ENCODE data around the gene KRT3. TPM values are rescaled to one million over a fixed set of nuclear protein-coding genes. Genes with fewer than 3 reads are reported as not detected.

The KRT3 gene
- total and polyA plus RNA-seq, 10 donors, result not detected

- no peaks in the 10 kb centered on the region for H3K36me3 ChIP-seq
- WGBS, 5 donors, result 66 to 83% (median 69%) methylated on average over 9 to 19 of the region's 19 CpGs
- no peak for TF ChIP-seq CTCF (IDR thresholded peaks at IDR 0.05 in 8 of 11, conservative IDR thresholded peaks at IDR 0.05 in 3 of 11)
- no peak overlapping the region for H3K27ac ChIP-seq
- intact Hi-C loops (cut with DNase I; ENCODE audit: low total_unique reads), result no loop called here
- no peaks in the 10 kb centered on the region for H3K9me3 ChIP-seq
- H3K4me1 ChIP-seq, result peaks cover 0 to 9% (median 3%) of the 10 kb centered on the region in 6 donors
- H3K4me3 ChIP-seq, result no peak overlapping the region
- DNase-seq, result peak; percentile 65
- peaks cover 0 to 48% (median 17%) of the 10 kb centered on the region in 7 donors for H3K27me3 ChIP-seq (replicated peaks in 1 of 7)
These were observed 5.3 kb downstream of the KRT3 start for GRCh38 chr12:52790427-52791270.

GRCh38 chr12:52789637-52790426 is 6.1 kb downstream of the KRT3 start:
- Histone ChIP-seq H3K4me1 (peaks cover 0 to 9% (median 3%) of the 10 kb centered on the region in 6 donors), H3K9me3 (no peaks in the 10 kb centered on the region), H3K4me3 (no peak overlapping the region), H3K36me3 (no peaks in the 10 kb centered on the region), H3K27ac (no peak overlapping the region), H3K27me3 (replicated peaks in 1 of 7) (peaks cover 0 to 45% (median 17%) of the 10 kb centered on the region in 7 donors)
- WGBS, 5 donors, result 26 to 44% (median 30%) methylated on average over 24 to 50 of the region's 50 CpGs
- peak; percentile 66 for DNase-seq
- TF ChIP-seq POLR2AphosphoS5 (IDR thresholded peaks at IDR 0.05) (no peak), POLR2A (IDR thresholded peaks at IDR 0.05) (no peak), CTCF (IDR thresholded peaks at IDR 0.05 in 8 of 11, conservative IDR thresholded peaks at IDR 0.05 in 3 of 11) (no peak)
- intact Hi-C loops (cut with DNase I; ENCODE audit: low total_unique reads), result no loop called here

GRCh38 chr12:52788876-52789636 is 6.9 kb downstream of the KRT3 start:
- TF ChIP-seq POLR2A (IDR thresholded peaks at IDR 0.05), result no peak
- no peak for TF ChIP-seq CTCF (IDR thresholded peaks at IDR 0.05 in 8 of 11, conservative IDR thresholded peaks at IDR 0.05 in 3 of 11)
- TF ChIP-seq POLR2AphosphoS5 (IDR thresholded peaks at IDR 0.05), result no peak
- H3K36me3 ChIP-seq, result no peaks in the 10 kb centered on the region
- WGBS, 5 donors, result 89 to 96% (median 91%) methylated on average over 11 of the region's 11 CpGs
- no peak overlapping the region for H3K27ac ChIP-seq
- H3K4me1 ChIP-seq, result peaks cover 0 to 9% (median 3%) of the 10 kb centered on the region in 6 donors
- H3K4me3 ChIP-seq, result no peak overlapping the region
- DNase-seq, result peak; percentile 41
- H3K27me3 ChIP-seq (replicated peaks in 1 of 7), result peaks cover 0 to 45% (median 17%) of the 10 kb centered on the region in 7 donors
- H3K9me3 ChIP-seq, result no peaks in the 10 kb centered on the region
- intact Hi-C loops (cut with DNase I; ENCODE audit: low total_unique reads), result no loop called here

Data from spleen (tissue), 11 donors.